ENCODE measurements around the gene ELN.

Gene ELN

GRCh38 chr7:74099031-74099430 lies 71.1 kb downstream of the ELN start:
- DNase-seq = no peak

- DNase-seq = no peak
These were observed 73.2 kb downstream of the ELN start for GRCh38 chr7:74101061-74101681.

DNA sequence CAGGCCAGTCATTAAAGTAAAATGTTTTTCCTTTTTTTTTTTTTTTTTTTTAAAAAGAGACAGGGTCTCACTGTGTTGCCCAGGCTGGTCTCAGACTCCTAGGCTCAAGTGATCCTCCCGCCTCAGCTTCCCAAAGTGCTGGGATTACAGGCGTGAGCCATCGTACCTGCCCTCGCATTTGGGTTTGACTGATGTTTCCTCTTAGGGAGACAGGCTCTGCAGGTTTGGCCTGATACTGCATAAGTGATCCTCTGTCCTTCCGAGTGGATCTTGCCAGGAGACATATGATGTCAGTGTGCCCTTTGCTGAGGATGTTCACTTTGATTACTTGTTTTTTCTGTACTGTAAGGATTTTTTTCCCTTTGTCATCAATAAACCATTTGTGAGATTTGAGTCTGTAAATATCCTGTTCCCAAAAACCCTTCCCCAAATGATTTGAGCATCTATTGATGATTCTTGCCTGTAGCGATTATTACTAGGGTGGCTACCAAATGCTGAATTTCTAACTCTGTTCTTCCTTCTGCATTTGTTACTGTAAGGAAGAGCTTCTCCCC lies 75.3 kb downstream of the ELN start:
- DNase-seq = no peak

DNA sequence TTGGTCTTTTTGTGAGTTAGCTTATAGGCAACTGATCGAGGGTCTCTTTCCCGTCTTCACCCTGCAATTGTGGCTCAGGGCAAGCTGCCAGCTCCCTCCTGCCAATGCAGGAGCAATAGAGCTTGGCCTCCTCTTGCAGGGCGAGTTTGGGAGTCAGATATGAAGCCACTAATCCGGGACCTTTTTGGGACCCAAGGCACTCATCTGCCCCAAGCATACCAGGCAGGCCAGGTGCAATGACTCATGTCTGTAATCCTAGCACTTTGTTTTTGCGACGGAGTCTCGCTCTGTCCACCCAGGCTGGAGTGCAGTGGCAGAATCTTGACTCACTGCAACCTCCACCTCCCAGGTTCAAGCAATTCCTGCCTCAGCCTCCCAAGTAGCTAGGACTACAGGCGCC lies 76.7 kb downstream of the ELN start:
- no peak for DNase-seq

DNA sequence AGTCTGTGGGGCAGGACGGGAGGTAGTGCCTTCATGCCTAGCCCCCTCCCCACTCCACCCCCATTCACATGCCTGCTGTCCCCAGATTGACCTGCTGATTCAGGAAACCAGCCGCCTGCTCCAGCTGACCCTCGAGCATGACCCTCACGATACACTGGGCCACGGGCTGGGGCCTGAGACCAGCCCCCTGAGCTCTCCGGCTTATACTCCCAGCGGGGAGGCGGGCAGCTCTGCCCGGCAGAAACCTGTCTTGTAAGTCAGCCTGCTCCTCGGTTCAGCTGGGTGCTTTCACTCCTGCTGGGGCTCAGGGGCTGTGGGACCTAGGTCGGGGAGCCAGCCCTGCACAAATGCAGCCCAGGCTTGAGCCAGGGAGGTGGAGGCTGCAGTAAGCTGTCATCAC lies 78.0 kb downstream of the ELN start:
- no peak for DNase-seq

- DNase-seq = no peak
These were observed 78.9 kb downstream of the ELN start for GRCh38 chr7:74106846-74107245.

DNA sequence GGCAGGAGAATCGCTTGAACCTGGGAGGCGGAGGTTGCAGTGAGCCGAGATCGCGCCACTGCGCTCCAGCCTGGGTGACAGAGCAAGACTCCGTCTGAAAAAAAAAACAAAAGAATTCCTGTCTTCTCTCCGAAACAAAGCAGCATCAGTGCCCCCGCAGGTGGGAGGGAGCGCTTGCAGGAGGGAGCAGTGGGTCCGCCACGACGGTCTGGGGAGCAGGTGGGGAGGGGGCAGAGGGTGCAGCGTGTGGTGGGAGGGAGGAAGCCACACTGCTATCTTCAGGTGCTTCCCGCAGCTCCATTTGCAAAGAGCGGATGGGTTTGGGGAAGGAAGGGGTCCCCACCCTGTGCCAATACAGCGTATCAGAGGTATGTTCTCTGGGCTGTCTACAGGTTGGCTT lies 87.4 kb downstream of the ELN start:
- DNase-seq = no peak

DNA sequence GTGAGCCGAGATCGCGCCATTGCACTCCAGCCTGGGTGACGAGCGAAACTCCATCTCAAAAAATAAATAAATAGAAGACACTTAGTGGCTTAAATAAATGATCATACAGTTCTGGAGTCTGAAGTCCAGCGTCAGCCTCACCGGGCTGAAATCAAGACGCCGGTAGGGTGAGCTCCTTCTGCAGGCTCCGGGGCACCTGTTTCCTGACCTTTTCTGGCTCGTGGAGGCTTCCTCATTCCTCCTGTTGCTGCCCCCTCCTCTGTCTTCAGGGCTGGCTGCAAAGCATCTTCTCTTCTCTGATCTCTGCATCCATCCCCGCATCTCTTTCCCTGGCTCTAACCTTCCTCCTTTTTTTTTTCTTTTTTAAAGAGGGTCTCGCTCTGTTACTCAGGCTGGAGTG lies 88.4 kb downstream of the ELN start:
- no peak for DNase-seq

Data from NCI-H2227 treated with DMSO at 0.1 percent for 48 hours (cell line).